ENCODE data around the gene FAM13A.

GRCh38 chr4:88743696-88744095 is 313.3 kb downstream of the FAM13A start:
- TF ChIP-seq REST (IDR thresholded peaks at IDR 0.05; ENCODE audit: low read depth) (no peak), EP300 (IDR thresholded peaks at IDR 0.05; ENCODE audit: borderline replicate concordance) (no peak), FOXM1 (IDR thresholded peaks at IDR 0.05; ENCODE audit: borderline replicate concordance, low read depth) (no peak), TAF1 (IDR thresholded peaks at IDR 0.05; ENCODE audit: low read depth) (no peak), TCF12 (IDR thresholded peaks at IDR 0.05; ENCODE audit: low read depth) (no peak), MAX (IDR thresholded peaks at IDR 0.05) (no peak), RAD21 (IDR thresholded peaks at IDR 0.05; ENCODE audit: low read depth) (no peak), USF1 (IDR thresholded peaks at IDR 0.05) (no peak), YY1 (IDR thresholded peaks at IDR 0.05; ENCODE audit: low read depth) (no peak), EGR1 (IDR thresholded peaks at IDR 0.05) (no peak), CREB1 (IDR thresholded peaks at IDR 0.05; ENCODE audit: low read depth) (no peak)
